GM19023 (cell line): ENCODE data around the gene HMHB1.
A peak's percentile ranks its signal among the peaks of the same experiment; 100 is the strongest.
"Not testable (repeated sequence)": the region's sequence is repeated elsewhere in the genome, so short reads cannot be mapped to it uniquely, and the experiment has no call there.

Experiments used
- ATAC-seq: cut with Tn5 transposase; IDR thresholded peaks from one replicate; pipeline ENCODE4 v1.9.1; 2021; ENCODE audit warnings: mild to moderate bottlenecking, moderate library complexity; ENCODE audit not compliant: unreplicated experiment

Gene HMHB1

DNA sequence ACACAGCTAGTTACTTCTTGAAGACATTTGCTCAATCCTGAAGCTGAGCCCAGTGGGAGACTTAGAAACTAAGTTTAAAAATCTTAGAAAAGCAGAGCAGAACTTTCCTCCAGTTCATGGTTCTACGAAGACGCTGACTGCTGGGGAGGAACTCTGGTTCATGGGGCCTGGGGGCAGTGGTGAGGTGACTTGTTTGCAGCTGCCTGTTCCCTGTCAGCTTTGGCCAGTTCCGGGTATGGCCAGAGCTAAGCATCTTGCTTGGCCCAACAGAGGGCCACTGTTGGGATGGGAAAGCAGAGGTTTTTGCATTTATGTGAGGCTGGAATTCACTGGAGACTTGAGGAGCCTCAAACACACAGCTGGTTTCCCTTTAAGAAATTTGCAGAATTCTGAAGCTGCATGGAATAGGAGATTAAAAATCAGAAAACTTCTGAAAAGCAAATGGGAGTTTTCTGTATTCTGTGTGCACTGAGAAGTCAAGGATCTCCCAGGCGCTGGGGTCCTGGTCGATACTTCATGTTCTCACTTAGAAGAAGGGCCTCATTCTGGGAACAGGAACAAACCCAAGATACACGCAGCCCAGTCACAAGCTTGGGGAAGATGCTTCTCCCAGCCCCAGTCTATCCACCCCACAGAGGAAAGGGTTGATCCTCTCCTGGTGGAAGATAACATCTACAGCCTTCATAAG, 10.6 kb upstream of the HMHB1 start:
- peak; percentile 53 for ATAC-seq

DNA sequence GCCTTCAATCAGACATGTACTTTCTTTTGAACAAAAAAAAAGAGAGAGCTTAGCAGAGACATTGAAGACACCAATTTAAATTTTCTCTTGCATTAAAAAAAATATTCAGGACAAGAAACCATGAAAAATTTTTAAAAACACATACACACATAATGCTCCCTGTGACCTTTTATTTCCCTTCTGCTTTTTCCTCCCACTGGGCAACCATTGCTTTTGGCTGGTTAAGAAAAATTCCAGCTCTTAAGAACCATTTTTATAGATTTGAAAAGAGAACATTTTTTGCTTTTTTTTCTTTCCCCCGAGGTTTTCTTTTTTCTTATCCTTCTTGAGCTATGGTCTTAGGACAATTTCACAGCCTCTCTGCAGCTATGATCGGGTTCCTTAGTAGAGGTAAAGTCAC, 6.1 kb upstream of the HMHB1 start:
- no peak for ATAC-seq

DNA sequence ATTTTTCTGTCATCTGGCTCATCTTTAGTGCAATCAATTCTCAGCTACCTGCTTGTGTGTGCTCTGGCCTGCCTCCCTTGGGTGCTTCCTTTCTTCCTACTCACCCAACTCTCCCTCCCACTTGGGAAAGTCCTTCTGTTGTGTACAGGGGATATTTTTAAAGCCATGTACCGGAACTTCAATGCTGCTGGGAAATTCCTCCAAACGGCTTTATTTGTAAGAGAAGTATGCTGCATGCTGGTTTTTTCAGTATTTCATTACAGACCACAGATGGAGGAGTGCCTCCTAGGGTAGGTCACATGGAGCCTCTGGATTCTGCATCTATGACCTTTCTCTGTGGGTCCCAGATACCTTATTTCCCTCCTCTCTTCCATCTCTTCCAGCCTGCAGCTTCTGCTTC, 5.4 kb upstream of the HMHB1 start:
- peak; percentile 71 for ATAC-seq

DNA sequence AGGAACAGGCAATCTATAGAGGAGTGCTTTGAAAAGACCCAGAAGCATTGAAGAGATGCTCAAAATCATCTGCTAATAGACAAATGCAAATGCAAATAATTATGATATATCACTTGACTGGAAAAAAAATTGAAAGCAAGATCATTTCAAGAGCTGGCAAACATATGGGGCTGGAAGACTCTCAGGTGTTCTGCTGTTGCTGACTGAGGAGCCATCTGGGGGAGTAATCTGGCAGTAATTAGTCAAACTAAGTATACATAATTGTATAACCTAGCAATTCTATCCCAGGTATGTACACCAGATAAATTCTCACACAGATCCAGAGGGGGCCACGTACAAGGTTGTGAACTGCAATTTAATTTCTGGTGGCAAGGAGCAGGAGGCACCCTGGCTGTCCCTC, 4.6 kb upstream of the HMHB1 start:
- ATAC-seq: no peak

DNA sequence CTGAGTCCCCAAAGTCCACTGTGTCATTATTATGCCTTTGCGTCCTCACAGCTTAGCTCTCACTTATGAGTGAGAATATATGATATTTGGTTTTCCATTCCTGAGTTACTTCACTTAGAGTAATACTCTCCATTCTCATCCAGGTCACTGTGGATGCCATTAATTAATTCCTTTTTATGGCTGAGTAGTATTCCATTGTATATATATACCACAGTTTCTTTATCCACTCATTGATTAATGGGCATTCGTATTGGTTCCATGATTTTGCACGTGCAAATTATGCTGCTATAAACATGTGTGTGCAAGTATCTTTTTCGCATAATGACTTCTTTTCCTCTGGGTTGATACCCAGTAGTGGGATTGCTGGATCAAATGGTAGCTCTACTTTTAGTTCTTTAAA, 4.4 kb downstream of the HMHB1 start:
- not testable (repeated sequence) for ATAC-seq

DNA sequence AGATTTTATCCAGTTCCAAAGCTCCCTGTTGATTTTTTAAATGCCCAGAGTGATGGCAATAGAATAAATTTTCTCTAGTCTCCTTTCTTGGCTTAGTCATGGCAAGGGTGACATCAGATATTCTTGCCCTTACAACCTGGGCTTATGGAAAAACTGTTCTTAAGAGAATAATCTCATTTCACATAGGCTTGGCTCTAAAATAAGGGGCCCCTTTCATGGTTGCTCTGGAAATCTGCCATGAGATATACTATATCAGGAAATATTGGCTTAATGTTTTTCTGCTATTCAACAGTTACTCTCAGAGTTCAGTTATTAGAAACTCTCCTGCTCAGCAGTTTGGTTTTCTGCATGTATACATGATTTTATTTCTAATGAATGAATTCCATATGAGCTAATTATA, 7.8 kb downstream of the HMHB1 start:
- ATAC-seq: no peak

DNA sequence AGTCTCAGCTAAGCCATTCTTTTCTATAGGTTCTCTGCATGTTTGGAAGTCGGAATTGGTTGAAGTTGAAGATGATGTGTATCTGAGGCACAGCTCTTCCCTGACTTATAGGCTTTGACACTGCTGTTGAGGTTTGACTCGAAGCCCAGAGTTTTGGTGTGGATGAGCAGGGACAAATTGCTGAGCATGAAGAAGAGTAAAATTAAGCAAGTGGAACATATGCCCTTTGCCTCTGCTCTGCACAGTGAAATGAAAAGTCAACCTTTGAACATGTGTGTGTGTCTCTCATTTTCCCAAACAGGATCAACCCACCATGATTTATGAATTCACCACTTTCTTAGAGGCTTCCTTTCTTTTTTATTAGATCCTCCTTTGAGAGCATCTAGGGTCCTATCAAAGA, 8.5 kb downstream of the HMHB1 start:
- ATAC-seq: no peak

DNA sequence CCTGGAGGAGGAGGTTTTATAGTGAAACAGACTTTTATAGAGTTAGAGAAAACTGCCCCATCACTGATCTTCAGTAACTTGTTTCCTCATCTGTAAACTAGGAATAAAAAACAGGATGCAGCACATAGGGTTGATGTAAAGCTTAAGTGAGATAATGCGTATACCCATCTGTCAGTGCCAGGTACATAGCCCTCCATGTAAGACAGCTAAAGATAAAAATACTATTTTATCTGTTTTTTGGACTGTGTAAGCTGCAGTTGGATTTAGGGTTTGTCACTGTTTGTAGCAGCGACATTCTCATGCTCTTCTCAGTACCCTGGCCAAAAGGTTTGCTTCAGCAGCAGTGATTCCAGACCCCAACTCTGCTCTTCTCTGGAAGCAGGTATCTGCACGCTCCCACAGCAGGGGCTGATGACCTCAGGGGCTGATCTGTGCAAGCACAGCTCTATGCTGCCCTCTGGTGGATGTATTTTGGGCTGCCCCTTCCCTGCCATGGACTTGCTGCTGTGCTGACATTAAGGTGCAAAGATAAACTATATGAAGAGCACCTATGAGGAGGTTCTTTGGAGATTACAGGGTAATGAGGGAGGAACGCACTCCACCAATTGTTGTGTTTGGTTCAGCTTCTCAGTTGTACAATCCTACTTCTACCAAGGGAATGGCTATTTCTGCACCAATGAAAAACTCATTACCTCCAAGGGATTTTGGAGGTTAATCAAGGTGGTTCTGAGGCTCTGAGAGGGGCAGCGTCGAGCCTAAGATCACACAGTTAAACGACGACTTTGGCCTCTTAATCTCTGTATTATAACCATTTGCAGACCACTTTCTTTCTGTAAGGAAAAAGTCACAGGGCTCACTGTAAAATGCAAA, 13.1 kb downstream of the HMHB1 start:
- ATAC-seq: peak; percentile 74

DNA sequence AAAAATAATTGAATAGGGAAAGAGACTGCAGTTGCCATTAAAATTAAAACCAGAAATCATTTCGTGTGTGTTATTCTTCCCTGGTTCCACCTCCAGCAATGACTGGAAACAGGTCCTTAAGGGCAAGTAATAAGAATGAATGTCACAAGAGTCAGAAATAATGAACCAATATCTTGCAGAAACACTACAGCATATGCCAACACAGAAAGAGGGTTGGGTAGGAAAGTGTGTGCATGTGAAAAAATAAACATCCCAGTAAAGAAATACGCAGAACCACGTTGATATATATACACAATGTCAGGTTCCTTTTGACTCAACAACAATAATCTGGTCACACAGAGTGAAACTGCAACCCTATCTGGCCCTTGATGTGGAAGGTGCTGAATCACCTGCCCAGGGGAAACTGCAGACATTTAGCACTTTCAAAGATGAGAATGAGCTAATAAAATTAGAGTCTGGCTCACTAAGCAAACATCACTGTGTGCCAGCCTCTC, 15.0 kb downstream of the HMHB1 start:
- peak; percentile 90 for ATAC-seq

DNA sequence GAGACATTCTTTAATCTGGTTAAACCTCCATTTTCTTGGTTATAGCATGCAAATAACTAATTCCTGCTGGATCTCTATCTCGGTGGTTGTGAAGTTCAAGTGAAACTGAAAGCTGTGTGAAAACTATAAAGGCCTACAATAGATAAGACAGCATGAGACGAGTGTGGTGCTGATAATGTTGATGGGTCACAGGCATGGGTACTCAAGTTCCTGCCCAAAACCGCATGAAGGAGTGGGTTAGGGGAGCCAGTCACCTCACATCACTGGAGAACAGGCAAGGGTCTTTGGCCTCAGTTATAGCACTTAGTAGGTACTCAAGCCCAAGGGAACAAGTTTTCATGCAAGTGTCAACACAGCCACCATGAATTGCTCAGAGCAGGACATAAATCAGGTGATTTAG, 16.7 kb downstream of the HMHB1 start:
- no peak for ATAC-seq

DNA sequence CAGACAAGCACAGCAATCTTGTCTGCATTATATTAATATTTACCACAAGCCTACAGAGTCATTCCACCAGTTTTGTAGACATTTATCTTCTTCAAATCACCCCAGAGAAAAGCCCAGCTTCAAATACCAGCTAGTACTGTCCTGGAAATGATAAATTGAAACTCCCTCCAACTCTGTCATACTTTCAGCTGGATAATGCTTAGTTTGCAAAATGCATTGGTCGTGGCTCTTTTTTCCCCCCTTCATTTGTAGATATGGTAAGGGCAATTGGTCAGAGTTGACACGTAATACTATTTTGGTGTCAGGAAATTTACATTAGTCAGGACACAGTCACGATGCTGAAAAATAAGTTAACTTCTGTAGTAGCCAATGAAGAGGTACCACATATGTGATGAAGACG, 21.2 kb downstream of the HMHB1 start:
- no peak for ATAC-seq

DNA sequence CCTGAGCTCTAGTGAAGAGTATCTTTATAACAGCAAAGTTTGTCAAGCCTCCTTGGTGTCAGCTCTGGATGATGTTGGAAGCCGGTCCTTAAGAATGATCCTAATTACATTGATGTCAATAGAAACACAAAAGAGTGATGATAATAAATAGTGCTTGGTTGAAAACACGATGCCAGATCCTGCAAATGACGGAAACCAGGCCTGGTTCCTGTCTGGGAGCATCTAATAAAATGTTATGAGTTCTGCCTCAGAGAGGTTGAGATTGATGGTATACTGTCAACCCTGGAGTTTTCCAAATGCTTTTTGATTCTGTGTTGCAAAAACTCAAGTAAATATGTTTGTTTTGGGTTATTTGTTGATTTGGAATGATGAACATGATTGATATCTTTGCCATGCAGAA, 23.3 kb downstream of the HMHB1 start:
- no peak for ATAC-seq

DNA sequence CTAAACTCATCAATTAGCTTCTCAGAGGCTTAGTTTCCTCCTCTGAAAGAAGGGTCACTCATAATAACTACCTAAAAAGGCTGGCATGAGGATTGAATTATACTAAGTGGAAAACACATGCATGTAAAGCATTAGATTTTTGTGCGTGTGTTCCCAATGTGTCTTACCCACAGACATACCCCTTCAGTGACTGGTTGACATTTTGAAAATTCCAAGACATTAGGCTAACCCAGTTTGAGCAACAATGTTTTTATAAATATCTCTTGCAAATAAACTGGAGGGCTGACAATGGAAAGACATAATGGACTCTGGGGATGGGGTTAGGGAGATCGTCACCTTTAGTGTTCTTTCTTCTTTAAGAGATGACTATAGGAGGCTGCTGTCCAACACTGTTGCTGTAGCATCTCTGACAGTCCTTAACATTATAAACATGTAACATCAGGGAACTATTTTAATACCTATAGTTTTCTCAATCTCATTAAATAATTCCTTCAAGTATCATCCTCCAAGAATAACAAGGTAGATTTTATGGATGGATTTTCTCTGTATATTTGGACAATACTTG, 24.3 kb downstream of the HMHB1 start:
- no peak for ATAC-seq

DNA sequence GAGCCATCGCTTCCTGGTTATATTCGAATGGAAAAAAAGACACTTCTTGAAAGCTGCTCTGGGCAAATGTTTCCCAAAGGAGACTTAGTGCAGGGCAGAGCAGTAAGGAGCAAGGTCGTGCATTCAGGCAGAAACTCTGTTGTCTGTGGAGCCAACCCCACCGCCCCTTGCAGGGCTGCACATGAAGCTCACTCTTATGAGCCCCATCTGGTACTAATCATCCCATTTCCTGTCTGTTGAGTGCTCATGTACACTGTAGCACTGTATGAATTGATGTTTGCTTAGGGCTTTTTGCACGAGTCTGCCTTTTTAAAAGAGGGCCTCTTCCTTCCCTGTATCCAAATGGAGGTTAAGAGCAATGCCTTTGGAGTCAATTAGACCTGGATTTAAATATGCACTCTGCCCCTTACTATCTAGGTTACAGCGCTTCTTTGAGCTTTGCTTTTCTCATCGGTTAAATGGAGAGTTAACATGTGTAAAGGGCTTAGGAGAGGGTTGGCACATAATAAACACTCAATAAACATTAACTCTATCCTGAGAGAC, 25.4 kb downstream of the HMHB1 start:
- no peak for ATAC-seq

DNA sequence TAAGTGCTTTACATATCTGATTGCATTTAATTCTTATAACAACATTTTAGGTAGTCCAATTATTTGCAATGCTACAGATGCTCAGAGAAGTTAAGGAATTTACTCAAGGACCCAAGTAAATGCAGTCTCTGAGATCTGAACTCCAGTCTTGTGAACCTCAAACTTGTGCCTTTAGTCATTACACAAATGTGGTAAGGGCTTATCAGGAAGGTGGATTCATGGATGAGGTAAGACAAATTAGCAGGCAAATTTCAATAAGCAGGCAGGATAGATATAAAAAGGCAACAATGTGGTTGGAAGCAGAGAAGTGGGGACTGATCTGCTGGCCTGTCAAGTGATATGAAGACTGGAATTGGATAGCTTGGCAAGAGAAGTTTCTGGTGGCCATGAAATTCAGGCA, 29.5 kb downstream of the HMHB1 start:
- ATAC-seq: no peak

DNA sequence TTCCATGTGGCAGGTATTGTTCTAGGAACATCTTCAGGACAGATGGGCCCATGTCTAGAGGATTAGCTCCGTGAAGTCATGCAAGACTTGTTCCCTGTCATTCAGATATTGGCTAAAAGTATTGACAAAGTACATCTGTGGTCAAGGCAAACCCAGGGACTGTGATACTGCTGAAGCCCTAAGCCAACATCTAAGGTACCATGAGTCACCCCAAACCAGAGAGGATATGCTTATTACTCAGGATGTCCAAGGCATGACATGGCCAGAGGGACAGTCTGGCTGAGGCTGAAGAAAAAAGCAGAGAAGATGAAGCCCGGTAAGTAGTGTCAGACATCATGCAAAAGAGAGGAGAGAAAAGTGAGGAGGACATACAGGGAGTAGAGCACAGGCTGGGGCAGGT, 31.0 kb downstream of the HMHB1 start:
- no peak for ATAC-seq

DNA sequence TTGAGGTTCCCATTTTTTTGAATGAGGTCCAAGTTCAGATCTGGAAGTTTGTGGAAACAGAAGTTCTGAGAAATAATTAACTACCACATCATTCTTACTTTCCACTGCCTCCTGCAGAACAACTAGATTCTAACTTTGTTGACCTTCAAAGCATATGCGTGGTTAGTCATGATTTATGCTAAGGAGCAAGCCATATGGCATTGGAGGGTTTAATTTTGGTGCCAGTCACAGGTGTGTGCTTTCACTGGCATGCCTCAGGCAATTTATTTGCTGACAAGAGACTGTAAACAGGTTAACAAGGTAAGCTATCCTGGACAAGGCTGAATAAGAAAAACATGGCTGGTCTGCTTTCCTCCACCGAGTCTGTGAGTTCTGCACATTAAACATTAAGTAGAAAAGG, 31.5 kb downstream of the HMHB1 start:
- ATAC-seq: no peak

DNA sequence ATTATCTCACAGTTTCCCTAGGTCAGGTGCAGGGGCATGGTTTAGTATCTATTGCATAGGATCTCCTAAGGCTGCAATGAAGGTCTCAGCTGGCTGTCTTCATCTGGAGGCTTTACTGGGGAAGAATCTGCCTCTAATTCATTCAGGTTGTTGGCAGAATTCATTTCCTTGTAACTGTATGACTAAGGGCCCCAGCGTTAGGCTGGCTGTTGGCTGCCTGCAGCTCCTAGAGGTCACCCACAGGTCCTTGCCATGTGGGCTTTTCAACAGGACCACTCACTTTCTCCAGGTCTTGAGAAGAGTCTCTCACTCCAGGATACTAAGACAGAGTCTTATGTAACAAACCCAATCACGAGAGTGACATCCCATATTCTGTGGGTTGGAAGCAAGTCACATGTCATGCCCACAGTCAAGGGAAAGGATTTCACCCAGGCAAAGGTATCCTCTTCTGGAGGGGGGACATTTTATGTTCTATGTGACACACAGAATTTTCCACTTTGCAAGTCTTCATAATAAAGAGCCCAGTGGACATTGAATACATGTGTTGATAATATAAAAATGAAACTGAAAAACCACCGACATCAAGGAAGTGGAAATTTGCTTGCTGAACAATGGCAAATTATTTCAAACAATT, 38.2 kb downstream of the HMHB1 start:
- ATAC-seq: no peak

DNA sequence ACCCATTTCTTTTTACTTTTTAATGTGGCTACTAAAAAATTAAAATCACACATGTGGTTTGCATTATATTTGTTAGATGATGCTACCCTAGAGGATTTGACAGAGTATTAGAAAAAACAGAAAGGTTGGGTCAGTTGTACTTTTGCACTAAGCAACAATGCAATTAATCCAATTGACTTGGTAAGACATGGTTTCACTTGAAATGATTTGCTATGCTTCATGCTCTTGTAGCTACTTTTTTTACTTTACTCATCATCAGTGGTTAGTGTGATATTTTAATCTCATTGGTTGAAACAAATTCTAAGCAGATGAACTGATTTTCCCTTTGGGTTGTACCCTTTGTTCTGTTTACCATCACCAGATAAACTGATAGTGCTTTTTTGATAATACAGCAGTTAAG, 39.4 kb downstream of the HMHB1 start:
- no peak for ATAC-seq

DNA sequence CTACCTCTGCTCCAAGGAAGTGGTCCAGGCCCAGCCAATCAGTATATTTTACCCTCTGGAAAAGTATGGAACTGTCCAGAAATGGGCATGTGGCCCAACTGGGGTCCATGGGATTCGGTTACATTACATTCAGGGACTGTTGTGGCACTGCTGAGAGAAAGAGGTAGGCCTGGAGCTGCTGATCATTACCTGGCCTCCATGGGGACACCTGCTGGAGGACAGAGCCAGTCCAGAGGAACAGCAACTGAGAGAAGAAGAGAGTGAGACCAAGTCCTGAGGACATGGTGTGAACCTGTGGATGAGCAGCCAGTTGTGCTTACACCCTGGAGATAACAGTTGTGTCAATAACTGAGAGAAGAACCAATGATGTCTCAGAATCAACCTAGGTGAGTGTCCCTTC, 48.2 kb downstream of the HMHB1 start:
- ATAC-seq: no peak

DNA sequence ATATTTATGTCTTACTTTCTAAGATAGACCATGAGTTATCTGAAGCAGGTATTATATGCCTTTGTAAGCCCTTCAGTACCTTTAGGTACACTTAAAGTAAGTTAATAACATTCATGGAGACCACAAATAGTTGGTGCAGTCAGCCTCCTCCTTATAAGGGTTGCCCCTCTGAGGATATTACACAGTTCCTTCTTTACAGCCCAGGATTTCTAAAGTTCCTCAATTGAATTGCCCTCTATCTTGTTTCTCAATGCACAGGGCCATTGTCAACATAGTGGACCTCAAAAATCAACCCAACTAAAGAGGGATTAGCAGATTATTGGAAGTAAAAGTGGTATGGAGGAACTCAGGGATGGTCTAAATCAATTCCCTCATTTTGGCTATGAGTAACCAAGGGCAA, 50.3 kb downstream of the HMHB1 start:
- ATAC-seq: no peak
